GM13976 (cell line): ENCODE data around the gene CCDC184.

Experiments
- DNase-seq: peaks from one replicate; pipeline ENCODE4 v3.0.0; 2012; ENCODE audit warnings: low spot score
- in situ Hi-C: fragments of 300-500 bp; cut with MboI; formaldehyde crosslinking; loops from one replicate; pipeline ENCODE4 v1.12.0; 2022; ENCODE audit warnings: low sequenced_read_pairs, mixed read lengths, inconsistent platforms; ENCODE audit not compliant: unreplicated experiment
- TF ChIP-seq, protein P1 (sequence below): IDR thresholded peaks from 2 replicates; pipeline ENCODE4 v1.5.1; 2012; ENCODE audit warnings: borderline replicate concordance, mild to moderate bottlenecking; ENCODE audit not compliant: insufficient read depth; ENCODE audit errors: extremely low read depth, missing control alignments, control extremely low read depth

The CCDC184 gene

DNA sequence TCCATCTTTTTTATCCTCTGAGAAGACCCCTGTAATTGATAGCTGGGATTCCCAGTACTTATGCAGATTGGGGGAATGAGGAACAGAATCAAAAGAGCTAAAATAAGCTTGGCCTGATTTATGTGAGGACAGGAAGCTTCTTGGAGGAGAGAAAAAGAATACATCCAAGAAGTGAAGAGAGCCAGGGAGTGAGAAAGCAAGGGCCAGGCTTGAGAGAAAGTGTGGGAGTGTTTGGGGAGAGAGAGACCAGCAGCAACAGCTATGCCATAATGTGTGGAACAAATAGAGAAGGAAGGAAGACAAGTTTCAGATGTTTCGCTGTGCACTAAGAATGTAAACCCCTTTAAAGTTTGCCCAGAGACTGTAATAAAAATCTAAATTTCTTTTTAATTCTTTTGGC is 4.0 kb upstream of the CCDC184 start:
- in situ Hi-C loops: no loop called here
- DNase-seq: no peak
- TF ChIP-seq, protein P1, sequence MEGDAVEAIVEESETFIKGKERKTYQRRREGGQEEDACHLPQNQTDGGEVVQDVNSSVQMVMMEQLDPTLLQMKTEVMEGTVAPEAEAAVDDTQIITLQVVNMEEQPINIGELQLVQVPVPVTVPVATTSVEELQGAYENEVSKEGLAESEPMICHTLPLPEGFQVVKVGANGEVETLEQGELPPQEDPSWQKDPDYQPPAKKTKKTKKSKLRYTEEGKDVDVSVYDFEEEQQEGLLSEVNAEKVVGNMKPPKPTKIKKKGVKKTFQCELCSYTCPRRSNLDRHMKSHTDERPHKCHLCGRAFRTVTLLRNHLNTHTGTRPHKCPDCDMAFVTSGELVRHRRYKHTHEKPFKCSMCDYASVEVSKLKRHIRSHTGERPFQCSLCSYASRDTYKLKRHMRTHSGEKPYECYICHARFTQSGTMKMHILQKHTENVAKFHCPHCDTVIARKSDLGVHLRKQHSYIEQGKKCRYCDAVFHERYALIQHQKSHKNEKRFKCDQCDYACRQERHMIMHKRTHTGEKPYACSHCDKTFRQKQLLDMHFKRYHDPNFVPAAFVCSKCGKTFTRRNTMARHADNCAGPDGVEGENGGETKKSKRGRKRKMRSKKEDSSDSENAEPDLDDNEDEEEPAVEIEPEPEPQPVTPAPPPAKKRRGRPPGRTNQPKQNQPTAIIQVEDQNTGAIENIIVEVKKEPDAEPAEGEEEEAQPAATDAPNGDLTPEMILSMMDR: no peak

DNA sequence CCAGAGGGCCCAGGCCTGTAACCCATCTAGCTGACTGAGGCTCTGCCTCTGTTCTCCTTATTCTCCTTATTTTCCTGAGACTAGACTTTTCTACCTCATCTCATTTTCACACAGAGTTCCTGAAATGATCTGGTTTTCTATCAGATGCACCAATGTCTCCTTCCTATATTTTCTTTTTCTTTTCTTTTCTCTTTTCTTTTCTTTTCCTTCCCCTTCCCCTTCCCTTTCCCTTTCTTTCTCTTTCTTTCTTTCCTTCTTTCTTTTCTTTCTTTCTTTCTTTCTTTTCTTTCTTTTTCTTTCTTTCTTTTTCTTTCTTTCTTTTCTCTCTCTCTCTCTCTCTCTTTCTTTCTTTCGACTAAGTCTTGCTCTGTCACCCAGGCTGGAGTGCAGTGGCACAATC is 3.0 kb upstream of the CCDC184 start:
- no peak for DNase-seq
- TF ChIP-seq, protein P1: no peak
- in situ Hi-C loops: no loop called here

DNA sequence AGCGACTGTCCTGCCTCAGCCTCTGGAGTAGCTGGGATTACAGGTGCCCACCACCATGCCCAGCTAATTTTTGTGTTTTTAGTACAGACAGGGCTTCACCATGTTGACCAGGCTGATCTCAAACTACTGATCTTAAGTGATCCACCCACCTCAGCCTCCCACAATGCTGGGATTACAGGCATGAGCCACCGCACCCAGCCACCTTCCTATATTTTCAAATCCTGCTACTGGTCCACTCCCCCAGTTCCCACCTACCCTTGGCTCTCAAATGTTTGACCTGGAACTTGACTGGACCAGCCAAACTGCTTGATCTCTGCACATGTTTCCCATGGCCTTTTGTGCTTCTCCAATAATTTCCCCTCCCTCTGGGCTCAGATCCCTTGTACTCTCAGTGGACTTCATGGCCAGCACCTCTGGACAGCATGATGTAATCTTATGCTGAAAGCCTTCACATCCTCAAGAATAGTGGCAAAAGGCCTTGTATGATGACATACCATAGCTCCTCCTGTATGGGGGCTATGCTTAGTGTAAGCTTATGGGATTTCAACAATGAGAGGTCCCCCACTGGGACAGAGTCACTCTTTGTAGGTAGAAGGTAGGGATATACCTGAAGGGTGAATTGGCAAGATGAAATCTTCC is 2.5 kb upstream of the CCDC184 start:
- in situ Hi-C loops: no loop called here
- TF ChIP-seq, protein P1: no peak
- DNase-seq: no peak

DNA sequence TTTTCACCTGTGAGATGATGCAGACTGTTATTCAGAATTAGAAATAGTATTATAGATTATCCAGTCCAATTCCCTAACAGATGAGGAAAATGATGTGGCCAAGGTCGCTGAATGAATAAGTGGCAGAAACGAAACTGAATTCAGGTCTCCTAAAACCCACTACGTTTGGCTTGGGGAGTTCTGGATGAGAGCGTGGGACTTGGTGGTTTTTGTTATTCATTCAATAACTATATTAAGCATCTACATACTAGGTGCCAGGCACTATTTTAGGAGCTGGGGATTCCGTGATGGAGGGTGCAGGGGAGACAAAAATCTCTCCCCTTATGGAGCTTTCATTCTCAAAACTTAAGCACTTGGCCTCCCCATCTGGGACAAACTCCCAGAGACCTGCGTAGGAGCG is 813 bp upstream of the CCDC184 start:
- in situ Hi-C loops: no loop called here
- no peak for DNase-seq
- TF ChIP-seq, protein P1: no peak

DNA sequence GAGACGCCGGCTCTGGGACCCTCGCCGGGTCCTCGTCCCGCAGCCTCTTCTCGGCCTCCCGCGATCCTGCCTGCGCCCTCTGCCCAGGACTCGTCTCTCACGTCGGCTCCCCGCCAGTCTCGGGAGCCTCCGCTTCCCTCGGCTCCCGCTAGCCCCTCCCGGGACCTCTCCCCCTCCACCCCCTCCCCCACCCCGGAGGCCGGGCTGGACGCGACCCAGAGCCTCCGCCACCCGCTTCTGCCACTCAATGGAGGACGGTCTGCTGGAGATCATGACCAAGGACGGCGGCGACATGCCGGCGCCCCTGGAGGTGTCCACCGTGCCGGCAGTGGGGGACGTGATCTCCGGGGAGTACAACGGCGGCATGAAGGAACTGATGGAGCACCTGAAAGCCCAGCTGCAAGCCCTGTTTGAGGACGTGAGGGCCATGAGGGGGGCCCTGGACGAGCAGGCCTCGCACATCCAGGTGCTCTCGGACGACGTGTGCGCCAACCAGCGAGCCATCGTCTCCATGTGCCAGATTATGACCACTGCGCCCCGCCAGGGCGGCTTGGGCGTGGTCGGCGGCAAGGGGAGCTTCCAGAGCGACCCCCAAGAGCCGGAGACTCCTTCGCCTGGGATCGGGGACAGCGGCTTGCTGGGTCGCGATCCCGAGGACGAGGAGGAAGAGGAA is 568 bp downstream of the CCDC184 start:
- TF ChIP-seq, protein P1: no peak
- in situ Hi-C loops: no loop called here
- peak; percentile 37 for DNase-seq

DNA sequence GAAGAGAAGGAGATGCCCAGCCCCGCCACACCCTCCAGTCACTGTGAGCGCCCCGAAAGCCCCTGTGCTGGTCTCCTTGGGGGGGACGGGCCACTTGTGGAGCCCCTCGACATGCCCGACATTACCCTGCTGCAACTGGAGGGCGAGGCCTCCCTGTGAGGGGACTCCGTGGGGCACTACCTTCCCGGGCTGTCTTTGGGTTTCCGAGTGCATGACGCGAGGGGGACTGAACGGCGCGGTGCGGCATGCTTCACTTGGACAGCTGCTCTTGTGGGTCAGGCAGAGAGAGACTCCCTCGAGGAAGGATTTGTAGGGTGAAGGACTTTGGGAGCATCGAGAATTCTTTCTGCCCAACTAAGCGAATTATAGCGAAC is 1.1 kb downstream of the CCDC184 start:
- in situ Hi-C loops: no loop called here
- TF ChIP-seq, protein P1: no peak
- peak; percentile 26 for DNase-seq
